ENCODE data around the gene TSPAN14.

DNA sequence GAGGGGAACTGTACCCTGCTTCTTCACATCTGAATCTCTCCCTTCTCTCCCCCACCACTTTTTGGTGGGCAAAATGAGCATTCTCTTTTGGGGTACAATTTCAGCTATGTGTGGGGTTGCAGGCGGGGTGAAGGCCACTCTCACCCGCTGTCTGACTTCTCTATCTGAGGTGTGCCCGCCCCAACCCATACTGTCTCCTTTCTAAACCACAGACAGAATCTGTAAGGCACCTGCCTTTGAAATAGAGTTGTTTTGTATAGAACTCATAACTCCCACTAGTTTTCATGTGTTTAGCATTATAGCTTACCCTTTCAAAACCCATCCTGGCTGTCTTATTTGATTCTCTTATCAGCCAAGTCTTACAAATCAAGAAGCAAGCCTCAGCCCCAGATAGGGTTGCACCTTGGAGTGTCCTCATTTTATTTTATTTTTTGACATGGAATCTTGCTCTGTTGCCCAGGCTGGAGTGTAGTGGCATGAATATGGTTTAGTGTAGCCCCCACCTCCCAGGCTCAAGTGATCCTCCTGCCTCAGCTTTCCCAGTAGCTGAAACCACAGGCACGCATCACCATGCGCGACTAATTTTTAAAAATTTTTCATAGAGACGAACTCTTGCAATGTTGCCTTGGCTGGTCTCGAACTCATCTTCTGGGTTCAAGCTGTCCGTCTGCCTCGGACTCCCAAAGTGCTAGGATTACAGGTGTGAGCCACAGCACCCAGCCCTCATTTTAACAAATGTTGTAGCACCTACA is 11.9 kb downstream of the TSPAN14 start:
- no peak for TF ChIP-seq TCF12 (IDR thresholded peaks at IDR 0.05; ENCODE audit: low read depth, low read length)
- TF ChIP-seq, protein P1, sequence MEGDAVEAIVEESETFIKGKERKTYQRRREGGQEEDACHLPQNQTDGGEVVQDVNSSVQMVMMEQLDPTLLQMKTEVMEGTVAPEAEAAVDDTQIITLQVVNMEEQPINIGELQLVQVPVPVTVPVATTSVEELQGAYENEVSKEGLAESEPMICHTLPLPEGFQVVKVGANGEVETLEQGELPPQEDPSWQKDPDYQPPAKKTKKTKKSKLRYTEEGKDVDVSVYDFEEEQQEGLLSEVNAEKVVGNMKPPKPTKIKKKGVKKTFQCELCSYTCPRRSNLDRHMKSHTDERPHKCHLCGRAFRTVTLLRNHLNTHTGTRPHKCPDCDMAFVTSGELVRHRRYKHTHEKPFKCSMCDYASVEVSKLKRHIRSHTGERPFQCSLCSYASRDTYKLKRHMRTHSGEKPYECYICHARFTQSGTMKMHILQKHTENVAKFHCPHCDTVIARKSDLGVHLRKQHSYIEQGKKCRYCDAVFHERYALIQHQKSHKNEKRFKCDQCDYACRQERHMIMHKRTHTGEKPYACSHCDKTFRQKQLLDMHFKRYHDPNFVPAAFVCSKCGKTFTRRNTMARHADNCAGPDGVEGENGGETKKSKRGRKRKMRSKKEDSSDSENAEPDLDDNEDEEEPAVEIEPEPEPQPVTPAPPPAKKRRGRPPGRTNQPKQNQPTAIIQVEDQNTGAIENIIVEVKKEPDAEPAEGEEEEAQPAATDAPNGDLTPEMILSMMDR (IDR thresholded peaks at IDR 0.05; ENCODE audit: control extremely low read depth in 1 of 3, insufficient read depth in 1 of 3, low read depth in 1 of 3, low read length in 3 of 3) = no peak
- no peak for TF ChIP-seq TBP (IDR thresholded peaks at IDR 0.05; ENCODE audit: low read depth, low read length)
- TF ChIP-seq GABPA (IDR thresholded peaks at IDR 0.05; ENCODE audit: borderline replicate concordance, insufficient read depth, low read length) = no peak
- TF ChIP-seq, protein P2, sequence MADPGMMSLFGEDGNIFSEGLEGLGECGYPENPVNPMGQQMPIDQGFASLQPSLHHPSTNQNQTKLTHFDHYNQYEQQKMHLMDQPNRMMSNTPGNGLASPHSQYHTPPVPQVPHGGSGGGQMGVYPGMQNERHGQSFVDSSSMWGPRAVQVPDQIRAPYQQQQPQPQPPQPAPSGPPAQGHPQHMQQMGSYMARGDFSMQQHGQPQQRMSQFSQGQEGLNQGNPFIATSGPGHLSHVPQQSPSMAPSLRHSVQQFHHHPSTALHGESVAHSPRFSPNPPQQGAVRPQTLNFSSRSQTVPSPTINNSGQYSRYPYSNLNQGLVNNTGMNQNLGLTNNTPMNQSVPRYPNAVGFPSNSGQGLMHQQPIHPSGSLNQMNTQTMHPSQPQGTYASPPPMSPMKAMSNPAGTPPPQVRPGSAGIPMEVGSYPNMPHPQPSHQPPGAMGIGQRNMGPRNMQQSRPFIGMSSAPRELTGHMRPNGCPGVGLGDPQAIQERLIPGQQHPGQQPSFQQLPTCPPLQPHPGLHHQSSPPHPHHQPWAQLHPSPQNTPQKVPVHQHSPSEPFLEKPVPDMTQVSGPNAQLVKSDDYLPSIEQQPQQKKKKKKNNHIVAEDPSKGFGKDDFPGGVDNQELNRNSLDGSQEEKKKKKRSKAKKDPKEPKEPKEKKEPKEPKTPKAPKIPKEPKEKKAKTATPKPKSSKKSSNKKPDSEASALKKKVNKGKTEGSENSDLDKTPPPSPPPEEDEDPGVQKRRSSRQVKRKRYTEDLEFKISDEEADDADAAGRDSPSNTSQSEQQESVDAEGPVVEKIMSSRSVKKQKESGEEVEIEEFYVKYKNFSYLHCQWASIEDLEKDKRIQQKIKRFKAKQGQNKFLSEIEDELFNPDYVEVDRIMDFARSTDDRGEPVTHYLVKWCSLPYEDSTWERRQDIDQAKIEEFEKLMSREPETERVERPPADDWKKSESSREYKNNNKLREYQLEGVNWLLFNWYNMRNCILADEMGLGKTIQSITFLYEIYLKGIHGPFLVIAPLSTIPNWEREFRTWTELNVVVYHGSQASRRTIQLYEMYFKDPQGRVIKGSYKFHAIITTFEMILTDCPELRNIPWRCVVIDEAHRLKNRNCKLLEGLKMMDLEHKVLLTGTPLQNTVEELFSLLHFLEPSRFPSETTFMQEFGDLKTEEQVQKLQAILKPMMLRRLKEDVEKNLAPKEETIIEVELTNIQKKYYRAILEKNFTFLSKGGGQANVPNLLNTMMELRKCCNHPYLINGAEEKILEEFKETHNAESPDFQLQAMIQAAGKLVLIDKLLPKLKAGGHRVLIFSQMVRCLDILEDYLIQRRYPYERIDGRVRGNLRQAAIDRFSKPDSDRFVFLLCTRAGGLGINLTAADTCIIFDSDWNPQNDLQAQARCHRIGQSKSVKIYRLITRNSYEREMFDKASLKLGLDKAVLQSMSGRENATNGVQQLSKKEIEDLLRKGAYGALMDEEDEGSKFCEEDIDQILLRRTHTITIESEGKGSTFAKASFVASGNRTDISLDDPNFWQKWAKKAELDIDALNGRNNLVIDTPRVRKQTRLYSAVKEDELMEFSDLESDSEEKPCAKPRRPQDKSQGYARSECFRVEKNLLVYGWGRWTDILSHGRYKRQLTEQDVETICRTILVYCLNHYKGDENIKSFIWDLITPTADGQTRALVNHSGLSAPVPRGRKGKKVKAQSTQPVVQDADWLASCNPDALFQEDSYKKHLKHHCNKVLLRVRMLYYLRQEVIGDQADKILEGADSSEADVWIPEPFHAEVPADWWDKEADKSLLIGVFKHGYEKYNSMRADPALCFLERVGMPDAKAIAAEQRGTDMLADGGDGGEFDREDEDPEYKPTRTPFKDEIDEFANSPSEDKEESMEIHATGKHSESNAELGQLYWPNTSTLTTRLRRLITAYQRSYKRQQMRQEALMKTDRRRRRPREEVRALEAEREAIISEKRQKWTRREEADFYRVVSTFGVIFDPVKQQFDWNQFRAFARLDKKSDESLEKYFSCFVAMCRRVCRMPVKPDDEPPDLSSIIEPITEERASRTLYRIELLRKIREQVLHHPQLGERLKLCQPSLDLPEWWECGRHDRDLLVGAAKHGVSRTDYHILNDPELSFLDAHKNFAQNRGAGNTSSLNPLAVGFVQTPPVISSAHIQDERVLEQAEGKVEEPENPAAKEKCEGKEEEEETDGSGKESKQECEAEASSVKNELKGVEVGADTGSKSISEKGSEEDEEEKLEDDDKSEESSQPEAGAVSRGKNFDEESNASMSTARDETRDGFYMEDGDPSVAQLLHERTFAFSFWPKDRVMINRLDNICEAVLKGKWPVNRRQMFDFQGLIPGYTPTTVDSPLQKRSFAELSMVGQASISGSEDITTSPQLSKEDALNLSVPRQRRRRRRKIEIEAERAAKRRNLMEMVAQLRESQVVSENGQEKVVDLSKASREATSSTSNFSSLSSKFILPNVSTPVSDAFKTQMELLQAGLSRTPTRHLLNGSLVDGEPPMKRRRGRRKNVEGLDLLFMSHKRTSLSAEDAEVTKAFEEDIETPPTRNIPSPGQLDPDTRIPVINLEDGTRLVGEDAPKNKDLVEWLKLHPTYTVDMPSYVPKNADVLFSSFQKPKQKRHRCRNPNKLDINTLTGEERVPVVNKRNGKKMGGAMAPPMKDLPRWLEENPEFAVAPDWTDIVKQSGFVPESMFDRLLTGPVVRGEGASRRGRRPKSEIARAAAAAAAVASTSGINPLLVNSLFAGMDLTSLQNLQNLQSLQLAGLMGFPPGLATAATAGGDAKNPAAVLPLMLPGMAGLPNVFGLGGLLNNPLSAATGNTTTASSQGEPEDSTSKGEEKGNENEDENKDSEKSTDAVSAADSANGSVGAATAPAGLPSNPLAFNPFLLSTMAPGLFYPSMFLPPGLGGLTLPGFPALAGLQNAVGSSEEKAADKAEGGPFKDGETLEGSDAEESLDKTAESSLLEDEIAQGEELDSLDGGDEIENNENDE (IDR thresholded peaks at IDR 0.05; ENCODE audit: insufficient replicate concordance, low read length) = no peak
- TF ChIP-seq TEAD4 (IDR thresholded peaks at IDR 0.05; ENCODE audit: low read depth, low read length) = no peak
- TF ChIP-seq GTF2F1 (IDR thresholded peaks at IDR 0.05; ENCODE audit: borderline replicate concordance, low read depth, low read length) = no peak
